Osteoblast (primary cell): Measurements from ENCODE around the gene VWA1. TPM values are rescaled to one million over a fixed set of nuclear protein-coding genes. Genes with fewer than 3 reads are reported as not detected.
"Not testable (repeated sequence)": the region's sequence is repeated elsewhere in the genome, so short reads cannot be mapped to it uniquely, and the experiment has no call there.

Source experiments
- DNase-seq: peaks from one replicate; pipeline ENCODE4 v3.0.0; 2011; ENCODE audit warnings: low spot score, mixed read lengths; ENCODE audit not compliant: insufficient read length; ENCODE audit errors: missing footprints
- H2AFZ ChIP-seq: 2 replicates; pipeline ENCODE4 v1.6.0; 2011; ENCODE audit warnings: mild to moderate bottlenecking, low read length
- H3K27ac ChIP-seq: 2 replicates; pipeline ENCODE4 v1.5.1; 2011; ENCODE audit warnings: mild to moderate bottlenecking, low read depth, low read length, moderate library complexity
- H3K27me3 ChIP-seq: 2 replicates; pipeline ENCODE4 v1.6.0; 2012; ENCODE audit warnings: mild to moderate bottlenecking, control low read depth, inconsistent platforms, low read length, moderate library complexity; ENCODE audit not compliant: insufficient read depth
- H3K36me3 ChIP-seq: 2 replicates; pipeline ENCODE4 v1.5.1; 2011; ENCODE audit warnings: mild to moderate bottlenecking, low read length, control low read depth, moderate library complexity; ENCODE audit not compliant: insufficient read depth
- H3K4me1 ChIP-seq: 2 replicates; pipeline ENCODE4 v1.5.1; 2011; ENCODE audit warnings: mild to moderate bottlenecking, low read length, control low read depth, moderate library complexity; ENCODE audit not compliant: insufficient read depth
- H3K4me2 ChIP-seq: 2 replicates; pipeline ENCODE4 v1.6.0; 2011; ENCODE audit warnings: mild to moderate bottlenecking, low read length; ENCODE audit not compliant: insufficient read depth
- H3K4me3 ChIP-seq: fragments of 200-600 bp; sonication (generic); 3 replicates; pipeline ENCODE4 v1.5.1; 2012; ENCODE audit warnings: mild to moderate bottlenecking, low read length, inconsistent platforms; ENCODE audit not compliant: insufficient read depth
- H3K79me2 ChIP-seq: 2 replicates; pipeline ENCODE4 v1.6.0; 2012; ENCODE audit warnings: mild to moderate bottlenecking, low read length, control low read depth, inconsistent platforms; ENCODE audit not compliant: insufficient read depth
- H3K9me3 ChIP-seq: 2 replicates; pipeline ENCODE4 v1.5.1; 2011; ENCODE audit warnings: low read depth, low read length, control low read depth
- H4K20me1 ChIP-seq: 2 replicates; pipeline ENCODE4 v1.6.0; 2012; ENCODE audit warnings: mild to moderate bottlenecking, low read length, control low read depth; ENCODE audit not compliant: insufficient read depth
- CTCF ChIP-seq: IDR thresholded peaks from 2 replicates; pipeline ENCODE4 v1.5.1; 2011; ENCODE audit warnings: mild to moderate bottlenecking, low read depth, low read length, moderate library complexity; ENCODE audit errors: extremely low read depth
- total RNA-seq: library from RNA; depleted of rRNA; stranded (reverse); fragments of >200 nt; gene quantifications from 2 replicates; pipeline ENCODE4 v1.2.3, GENCODE V29; 2012

VWA1 gene
- total RNA-seq, 1 donor = 4.3 TPM

DNA sequence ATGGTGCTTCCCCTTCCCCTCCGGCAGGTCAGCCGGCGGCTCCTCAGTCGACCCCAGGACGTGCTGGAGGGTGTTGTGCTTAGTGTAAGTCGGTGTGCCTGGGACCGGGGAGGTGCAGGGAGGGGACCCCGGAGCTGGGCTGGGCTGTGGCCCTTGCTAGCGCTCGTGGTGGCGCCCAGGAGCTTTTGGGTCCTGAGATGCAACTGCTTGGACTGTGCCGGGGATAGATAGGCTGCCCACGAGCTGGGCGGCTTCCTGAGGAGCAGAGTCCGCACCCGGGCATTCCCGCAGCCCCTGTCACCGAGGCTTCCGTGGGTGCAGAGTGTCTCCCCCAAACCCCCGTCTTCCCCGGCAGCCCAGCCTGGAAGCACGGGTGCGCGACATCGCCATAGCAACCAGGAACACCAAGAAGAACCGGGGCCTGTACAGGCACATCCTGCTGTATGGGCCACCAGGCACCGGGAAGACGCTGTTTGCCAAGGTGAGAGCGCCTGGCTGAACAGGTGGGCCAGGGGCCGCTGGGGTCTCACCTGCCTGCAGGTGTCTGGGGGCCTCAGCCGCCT is 50.3 kb downstream of the VWA1 start:
- H2AFZ ChIP-seq, H4K20me1 ChIP-seq, H3K79me2 ChIP-seq, H3K27me3 ChIP-seq, H3K27ac ChIP-seq, H3K4me2 ChIP-seq, H3K4me1 ChIP-seq, H3K4me3 ChIP-seq, H3K9me3 ChIP-seq, DNase-seq: not testable (repeated sequence)
- H3K36me3 ChIP-seq = peaks cover 45% of the 10 kb centered on the region

DNA sequence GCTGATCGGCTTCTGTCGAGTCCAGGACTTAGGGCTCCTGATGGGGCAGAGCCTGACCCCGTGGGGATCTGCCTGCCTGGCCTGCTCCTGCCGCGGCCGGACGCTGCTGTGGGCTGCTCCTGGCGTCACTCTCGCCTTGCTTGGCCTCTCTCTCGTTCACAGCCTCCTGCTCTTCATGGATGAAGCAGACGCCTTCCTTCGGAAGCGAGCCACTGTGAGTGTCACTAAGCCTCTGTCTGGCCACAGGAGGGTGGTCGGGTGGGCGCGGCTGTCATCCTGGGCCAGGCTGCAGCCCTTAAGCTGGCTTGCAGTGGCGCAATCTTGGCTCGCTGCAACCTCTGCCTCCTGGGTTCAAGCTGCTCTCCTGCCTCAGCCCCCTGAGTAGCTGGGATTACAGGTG is 52.2 kb downstream of the VWA1 start:
- H3K27ac ChIP-seq = no peak overlapping the region
- H4K20me1 ChIP-seq = no peaks in the 10 kb centered on the region
- no peak overlapping the region for H3K4me2 ChIP-seq
- no peaks in the 10 kb centered on the region for H3K27me3 ChIP-seq
- no peaks in the 10 kb centered on the region for H3K9me3 ChIP-seq
- H2AFZ ChIP-seq = no peak overlapping the region
- TF ChIP-seq CTCF = no peak
- peaks cover 5% of the 10 kb centered on the region for H3K79me2 ChIP-seq
- peaks cover 56% of the 10 kb centered on the region for H3K36me3 ChIP-seq
- no peaks in the 10 kb centered on the region for H3K4me1 ChIP-seq
- DNase-seq = no peak
- no peak overlapping the region for H3K4me3 ChIP-seq

DNA sequence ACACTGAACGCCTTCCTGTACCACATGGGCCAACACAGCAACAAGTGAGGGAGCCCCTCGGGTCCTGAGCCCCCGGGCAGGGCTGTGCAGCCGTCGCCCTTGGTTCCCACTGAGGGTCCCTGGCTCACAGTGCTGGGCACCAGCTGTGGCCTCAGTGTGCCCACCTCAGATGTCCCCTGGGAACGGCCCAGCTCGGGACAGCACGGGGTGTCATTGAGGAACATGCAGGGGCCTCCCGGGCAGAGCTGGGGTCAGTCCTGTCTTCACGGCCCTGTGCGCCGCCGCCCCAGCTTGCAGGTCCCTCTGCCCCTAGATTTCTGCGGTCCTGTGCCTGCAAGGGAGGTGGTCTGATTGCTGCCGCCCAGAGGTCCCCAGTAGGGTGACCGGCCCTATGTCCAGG is 53.7 kb downstream of the VWA1 start:
- Histone ChIP-seq H3K27me3 (no peaks in the 10 kb centered on the region), H3K27ac (no peak overlapping the region), H4K20me1 (no peaks in the 10 kb centered on the region), H3K9me3 (peaks cover 2% of the 10 kb centered on the region), H3K79me2 (peaks cover 3% of the 10 kb centered on the region), H3K4me3 (no peak overlapping the region), H3K36me3 (peaks cover 54% of the 10 kb centered on the region), H3K4me1 (no peaks in the 10 kb centered on the region), H3K4me2 (no peak overlapping the region), H2AFZ (no peak overlapping the region)
- TF ChIP-seq CTCF = no peak
- peak; percentile 36 for DNase-seq

- Histone ChIP-seq H3K4me2 (no peak overlapping the region), H3K27me3 (no peaks in the 10 kb centered on the region), H3K36me3 (peaks cover 52% of the 10 kb centered on the region), H2AFZ (no peak overlapping the region), H3K27ac (no peak overlapping the region), H4K20me1 (no peaks in the 10 kb centered on the region), H3K79me2 (peaks cover 3% of the 10 kb centered on the region), H3K4me1 (no peaks in the 10 kb centered on the region), H3K9me3 (peaks cover 2% of the 10 kb centered on the region), H3K4me3 (no peak overlapping the region)
- DNase-seq = peak; percentile 44
- no peak for TF ChIP-seq CTCF
These were observed 54.4 kb downstream of the VWA1 start for GRCh38 chr1:1489861-1490260.
